Ramos (cell line): Measurements from ENCODE around the gene XPOT.

Source experiments
- in situ Hi-C: fragments of 300-500 bp; cut with MboI; formaldehyde crosslinking; loops from one replicate; pipeline ENCODE4 v1.14.3; 2022; ENCODE audit warnings: low sequenced_read_pairs; ENCODE audit not compliant: unreplicated experiment

Gene XPOT

DNA sequence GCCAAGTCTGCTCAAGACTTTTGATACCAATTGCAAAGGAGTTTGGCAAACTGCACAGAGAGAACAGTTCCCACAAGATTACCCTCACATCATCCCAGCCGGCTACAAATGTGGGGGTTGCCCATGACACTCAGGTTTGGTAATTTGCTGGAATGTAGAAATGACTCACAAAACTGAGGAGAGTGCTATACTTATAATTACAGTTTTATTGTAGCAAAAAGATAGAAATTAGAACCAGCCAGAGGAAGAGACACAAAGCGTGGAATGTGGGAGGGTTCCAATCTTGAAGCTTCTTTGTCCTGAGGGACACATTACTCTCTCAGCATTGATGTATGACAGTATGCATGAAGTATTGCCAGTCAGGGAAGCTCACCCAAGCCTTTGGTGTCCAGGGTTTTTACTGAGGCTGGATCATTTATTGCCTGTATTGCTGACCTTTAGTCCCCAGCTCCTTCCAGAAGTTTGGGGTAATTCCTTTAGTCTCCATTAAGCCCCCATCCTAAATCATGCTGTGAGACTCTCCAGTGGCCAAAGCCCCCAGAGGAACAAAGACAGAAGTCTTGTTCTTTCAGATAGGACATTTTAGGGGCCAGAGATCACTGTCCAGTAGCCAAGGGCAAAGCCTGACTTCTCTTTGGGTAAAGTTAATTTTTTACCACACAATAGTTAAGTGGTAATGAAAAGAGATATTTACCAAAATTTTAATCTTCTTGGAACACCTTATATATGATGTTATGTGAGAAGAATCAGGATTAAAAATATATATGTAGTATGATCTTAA, 57.6 kb downstream of the XPOT start:
- in situ Hi-C loops, result no loop called here

DNA sequence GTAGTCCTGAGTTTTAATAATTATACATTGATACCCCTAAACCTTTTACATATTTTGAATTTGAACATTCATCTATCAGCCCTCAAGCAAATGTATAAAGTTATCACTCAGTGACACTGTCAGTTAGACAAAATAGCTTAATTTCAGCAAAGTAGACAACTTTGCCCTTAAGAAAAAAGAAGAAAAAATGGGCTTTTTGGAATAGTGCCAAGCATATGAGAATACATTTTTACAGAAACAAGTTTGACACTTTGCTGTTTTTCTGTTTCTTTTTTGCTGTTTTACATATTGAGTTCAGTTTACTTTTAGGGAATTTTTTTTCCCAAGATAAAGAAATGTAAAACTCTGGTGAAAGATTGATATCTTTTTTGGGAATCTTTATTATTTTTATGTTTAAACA, 62.0 kb downstream of the XPOT start:
- in situ Hi-C loops, result no loop called here

DNA sequence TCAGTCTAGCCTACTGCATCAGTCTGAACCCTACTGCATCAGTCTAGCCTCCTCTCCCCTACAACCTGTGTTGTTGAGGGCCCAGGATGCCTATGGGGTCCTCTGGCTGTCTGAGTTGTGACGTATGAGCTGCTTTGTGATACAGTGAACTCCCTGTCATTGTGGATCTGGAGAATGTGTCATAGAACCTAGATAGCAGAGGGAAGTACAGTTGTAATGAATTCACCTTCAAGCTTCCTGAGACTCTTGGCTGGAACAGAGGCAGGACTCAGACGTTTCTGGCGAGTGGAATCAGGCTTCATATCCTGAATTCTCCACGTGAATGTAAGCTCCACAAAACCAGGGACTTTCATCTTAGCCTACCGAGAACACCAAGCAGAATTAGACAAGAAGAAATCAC, 64.8 kb downstream of the XPOT start:
- in situ Hi-C loops, result no loop called here

DNA sequence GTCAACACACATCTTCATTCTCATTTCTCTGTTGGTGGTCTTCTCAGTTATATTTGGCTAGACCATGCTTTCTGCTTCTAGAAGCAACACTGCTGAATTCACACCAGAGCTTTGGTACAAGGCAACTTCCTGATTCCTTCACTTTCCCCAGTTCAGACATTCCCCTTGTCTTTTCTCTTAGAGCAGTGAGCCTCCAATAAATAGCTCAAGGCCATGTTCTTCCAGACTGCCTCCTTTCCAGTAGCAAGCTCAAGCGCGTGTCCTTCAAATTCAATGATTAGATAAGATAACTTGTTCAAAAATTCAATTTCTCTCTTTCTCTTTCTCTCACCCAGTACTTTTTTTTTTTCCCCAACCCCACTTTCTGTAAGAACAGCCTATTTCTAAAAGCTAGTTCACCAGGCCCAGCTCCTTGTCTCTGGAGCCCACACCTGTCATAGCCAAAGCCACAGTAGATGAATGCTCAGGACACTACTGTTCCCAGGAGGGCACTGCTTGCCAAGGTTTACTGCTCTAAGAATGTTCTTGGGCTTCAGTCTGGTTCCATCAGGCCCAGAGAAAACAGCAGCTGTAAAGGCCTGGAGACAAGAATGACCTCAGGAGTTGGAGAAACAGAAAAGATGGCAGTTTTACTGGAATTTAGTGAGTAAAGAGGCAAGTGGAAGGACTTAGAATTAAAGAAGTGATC, 65.4 kb downstream of the XPOT start:
- in situ Hi-C loops, result no loop called here

DNA sequence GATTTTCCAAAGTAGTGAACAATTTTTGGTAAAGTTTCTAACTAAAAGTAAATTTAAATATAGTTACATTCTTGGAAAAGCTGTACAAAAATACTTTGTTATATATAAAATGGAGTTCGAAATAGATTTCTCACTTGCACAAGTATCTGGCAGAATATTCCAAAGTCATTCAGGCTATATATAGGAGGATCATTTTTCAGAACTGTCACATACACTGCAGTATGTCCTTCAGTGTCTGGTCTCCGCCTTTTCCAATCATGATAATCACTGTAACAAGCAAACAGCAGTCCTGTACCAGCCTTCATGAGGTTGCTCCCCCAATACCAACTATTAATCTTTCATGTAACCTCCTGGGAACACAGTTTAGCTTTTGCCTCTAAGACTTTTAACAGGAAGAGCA, 66.3 kb downstream of the XPOT start:
- in situ Hi-C loops, result no loop called here

DNA sequence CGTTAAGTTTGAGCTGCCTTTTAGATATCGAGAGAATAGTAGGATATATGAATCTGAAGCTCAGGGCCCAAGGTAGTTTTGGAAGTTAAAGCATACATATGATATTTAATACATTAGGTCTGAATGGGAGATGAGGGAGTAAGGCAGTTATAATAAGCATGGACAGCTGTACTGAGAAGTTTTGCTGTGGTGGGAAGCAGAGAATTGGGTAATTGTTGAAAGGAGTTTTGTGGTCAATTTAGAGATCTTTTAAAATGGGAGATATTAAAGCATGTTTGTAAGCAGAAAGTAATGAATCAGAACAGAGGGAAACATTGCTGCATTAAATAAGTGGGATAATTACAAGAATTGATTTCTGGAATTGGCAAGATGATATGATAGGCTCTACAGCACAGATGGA, 69.0 kb downstream of the XPOT start:
- in situ Hi-C loops, result no loop called here

DNA sequence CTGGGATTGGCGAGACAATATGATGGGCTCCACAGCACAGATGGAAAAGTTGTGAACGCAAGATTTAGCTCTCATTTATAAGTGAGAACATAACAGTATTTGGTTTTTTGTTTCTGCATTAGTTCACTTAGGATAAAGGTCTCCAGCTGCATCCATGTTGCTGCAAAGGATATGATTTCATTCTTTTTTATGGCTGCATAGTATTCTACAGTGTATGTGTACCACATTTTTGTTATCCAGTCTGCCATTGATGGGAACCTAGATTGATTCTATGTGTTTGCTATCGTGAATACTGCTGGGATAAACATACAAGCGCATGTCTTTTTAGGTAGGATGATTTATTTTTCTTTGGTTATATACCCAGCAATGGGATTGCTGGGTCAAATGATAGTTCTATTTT, 71.3 kb downstream of the XPOT start:
- in situ Hi-C loops, result no loop called here

DNA sequence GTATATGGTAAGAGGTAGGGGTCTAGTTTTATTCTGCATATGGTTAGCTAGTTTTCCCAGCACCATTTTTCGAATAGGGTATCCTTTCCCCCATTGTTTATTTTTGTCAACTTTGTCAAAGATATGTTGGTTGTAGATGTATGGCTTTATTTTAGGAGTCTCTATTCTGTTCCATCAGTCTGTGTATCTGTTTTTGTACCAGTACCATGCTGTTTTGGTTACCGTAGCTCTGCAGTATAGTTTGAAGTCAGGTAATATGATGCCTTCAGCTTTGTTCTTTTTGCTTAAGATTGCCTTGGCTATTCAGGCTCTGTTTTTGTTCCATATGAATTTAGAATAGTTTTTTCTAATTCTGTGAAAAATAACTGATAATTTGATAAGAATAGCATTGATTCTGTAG, 72.7 kb downstream of the XPOT start:
- in situ Hi-C loops, result no loop called here

DNA sequence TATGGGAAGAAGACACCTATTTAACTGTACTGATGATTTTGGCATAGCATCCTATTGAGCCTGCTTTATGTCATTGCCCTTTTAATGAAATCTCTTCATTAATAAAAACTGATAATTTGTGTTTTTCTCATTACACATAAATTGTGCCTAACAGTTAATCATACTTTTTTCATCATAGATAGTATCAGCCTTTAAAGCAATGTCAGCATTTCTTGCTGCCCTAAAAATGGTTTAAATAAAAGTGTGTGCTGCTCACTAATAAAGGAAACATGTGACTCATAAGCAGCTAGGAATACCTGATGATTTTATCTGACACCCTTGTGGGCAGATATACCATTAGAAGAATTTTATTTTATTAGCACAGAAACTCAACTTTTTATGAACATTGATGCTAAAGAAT, 74.5 kb downstream of the XPOT start:
- in situ Hi-C loops, result no loop called here

DNA sequence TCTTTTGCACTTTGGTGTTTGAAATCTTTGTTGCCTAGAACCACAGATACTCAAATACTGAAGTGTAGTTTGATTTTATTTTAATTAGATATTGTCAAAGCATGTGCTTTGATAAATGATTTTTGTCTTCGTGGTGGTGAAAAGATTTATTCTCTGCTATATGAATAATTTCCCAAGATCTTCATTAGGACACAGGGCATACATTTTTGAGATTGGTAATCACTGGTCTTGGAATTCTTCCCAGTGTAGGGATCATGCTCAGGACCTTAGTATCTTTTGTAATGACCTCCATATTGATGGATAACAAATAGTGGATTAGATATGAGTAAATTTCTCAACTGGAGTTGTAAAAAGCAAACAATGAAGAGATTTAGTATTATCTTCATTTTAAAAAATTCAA, 76.0 kb downstream of the XPOT start:
- in situ Hi-C loops, result no loop called here

DNA sequence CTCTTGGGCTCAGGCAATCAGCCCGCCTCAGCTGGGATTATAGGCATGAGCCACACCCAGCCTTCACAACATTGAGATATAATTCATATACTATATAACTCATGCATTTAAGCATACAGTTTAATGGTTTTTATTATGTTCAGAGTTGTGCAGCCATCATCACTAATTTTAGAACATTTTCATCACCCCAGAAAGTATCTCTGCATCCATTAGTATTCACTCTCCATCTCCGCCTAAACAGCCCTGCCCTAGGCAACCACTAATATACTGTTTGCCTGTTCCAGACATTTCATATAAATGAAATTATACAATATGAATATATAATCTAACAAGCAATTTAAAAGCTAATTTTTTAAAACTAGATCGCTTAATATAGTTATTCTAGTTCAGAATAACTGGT, 82.5 kb downstream of the XPOT start:
- in situ Hi-C loops, result no loop called here

DNA sequence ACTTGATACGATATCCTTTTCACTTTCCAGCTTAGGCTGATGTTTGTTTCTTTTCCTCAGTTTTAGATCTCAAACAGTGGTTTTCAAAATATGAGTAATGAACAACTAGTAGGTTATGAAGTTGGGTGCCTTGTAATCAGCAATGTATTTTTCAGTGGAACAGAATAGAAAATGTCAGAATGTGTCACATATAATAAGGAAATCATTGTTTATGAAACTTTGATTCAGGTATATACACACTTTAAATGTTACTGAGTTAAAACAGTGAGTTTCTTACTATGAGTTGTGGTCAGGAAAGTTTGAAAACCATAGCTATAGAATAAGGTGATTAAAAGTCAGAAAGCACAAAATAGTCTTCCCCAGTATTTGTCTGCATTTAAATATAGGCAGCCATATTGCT, 87.5 kb downstream of the XPOT start:
- in situ Hi-C loops, result no loop called here

DNA sequence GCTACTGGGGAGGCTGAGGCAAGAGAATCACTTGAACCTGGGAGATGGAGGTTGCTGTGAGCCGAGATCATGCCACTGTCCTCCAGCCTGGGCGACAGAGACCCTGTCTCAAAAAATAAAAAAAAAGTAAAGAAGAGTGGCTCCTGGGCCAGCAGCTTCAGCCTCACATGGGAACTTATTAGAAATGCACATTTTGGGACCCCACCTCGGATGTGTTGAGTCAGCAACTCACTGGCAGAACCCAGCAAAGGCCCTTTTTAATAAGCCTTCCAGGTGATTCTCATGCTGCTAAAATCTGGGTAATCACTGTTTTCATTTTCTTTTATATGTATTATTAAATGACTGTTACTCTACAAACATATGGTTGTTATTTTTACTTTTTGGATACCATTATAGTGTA, 89.3 kb downstream of the XPOT start:
- in situ Hi-C loops, result no loop called here

DNA sequence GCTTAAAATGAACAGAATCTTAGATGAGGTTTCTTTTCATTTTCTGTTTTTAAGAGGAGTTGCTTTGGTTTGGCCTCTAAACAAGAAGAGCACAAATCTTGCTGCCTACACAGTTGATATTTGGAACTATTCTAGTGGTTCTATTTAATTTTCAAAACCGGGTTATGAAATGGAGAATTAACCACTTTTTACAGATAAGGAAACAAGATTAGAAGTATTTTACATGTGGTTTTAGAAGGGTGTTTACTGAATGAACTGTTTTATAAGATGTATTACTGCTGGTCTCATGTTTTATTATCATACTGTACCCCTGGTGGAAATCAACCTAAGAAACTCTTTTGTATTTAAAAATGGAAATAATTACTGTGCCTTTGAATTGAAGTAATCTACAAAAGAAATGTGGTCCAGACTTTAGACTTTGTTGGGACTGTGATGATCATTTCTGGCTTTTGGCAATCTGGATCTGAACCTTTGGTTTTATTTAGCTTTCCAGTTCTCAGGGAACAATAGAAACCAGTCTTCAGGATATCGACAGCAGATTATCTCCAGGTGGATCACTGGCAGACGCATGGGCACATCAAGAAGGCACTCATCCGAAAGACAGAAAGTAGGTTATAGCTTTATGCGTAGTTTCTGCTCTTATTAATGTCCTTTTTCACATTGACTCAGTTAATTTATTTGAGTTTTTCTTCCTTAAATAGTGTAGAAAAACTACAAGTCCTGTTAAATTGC, 91.0 kb downstream of the XPOT start:
- in situ Hi-C loops, result no loop called here

DNA sequence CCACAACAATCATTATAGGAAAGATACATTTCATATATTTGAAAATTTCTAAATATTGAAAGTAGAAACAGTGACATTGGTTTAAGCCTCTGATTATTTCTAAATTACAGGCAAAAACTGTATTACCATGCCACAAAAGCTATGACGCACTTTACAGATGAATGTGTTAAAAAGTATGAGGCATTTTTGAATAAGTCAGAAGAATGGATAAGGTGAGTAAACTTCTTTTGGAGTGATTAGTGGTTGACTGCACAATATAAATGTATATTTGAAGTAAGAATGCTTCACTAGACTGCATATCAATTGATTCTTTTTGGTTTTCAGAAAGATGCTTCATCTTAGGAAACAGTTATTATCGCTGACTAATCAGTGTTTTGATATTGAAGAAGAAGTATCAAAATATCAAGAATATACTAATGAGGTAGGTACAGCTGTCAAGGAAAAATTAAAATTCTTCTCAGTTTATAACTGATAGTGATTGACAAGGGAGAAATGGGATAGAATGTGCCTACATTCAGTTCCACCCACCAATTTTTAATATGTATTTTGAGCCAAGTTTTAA, 92.7 kb downstream of the XPOT start:
- in situ Hi-C loops, result no loop called here

DNA sequence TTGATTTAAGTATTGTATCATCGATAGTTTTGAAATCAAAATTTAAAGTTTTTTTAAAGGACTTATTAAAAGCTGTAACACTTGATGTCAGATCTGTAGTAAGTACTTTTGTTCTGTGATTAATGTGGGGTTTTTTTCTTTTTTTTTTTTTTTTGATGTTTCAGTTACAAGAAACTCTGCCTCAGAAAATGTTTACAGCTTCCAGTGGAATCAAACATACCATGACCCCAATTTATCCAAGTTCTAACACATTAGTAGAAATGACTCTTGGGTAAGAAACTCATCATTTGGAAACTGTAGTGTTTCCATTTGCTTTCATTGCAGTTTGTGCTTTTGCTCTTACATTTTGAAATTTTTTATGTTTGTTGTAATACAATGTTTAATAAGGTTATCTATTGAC, 93.3 kb downstream of the XPOT start:
- in situ Hi-C loops, result no loop called here

DNA sequence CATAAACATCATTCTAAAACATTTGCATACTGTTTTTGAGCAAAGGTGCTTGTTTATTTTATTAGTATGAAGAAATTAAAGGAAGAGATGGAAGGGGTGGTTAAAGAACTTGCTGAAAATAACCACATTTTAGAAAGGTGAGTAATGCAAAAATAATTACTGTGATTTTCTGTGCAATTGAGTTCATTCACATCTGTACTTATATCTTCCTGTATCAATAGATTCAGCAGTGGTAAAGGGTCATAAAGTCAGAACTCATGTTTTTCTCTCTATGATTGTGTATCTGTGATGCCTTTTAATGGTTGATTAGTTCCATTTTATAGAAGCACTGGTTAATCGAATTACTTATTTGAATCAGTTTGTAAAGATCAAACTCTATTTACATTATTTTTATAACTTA, 93.7 kb downstream of the XPOT start:
- in situ Hi-C loops, result no loop called here

DNA sequence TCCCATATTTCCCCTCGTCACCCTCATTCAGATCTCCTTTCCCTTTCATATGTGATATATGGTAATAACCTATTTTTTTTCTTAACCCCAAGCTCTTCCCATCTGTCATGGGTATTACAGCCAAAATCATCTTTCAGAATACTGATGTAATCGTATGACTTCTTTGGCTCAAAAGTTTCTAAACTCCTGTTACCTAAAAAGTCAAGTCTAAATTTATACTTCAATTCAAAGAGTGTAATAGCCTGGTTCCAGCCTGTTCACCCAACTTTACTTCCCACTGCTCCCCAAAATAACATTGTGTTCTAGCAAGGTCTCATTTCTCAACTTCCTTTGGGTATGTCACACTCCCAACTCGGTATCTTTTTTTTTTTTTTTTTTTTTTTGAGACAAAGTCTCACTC, 96.2 kb downstream of the XPOT start:
- in situ Hi-C loops, result no loop called here
